WTC11 (cell line): Measurements from ENCODE around the gene CSTPP1. TPM values are rescaled to one million over a fixed set of nuclear protein-coding genes. Genes with fewer than 3 reads are reported as not detected.
"Not testable (repeated sequence)": the region's sequence is repeated elsewhere in the genome, so short reads cannot be mapped to it uniquely, and the experiment has no call there.

Experiments used
- ATAC-seq: fragments of 200-7000 bp; cut with Tn5 transposase; 2 replicates; pipeline ENCODE4 v1.10.0; 2021; ENCODE audit warnings: mild to moderate bottlenecking, moderate library complexity
- CTCF ChIA-PET: fragments of 300-600 bp; sonication (Branson Sonifier 250); formaldehyde crosslinking; loops from one replicate; lab custom pipeline; 2021; ENCODE audit warnings: antibody characterized with exemption; lab: Charles Lee
- POLR2A ChIA-PET: fragments of 350-600 bp; sonication (Branson Sonifier 250); formaldehyde crosslinking; loops from one replicate; lab custom pipeline; 2021; ENCODE audit warnings: antibody characterized with exemption; lab: Charles Lee
- DNase-seq: peaks from one replicate; pipeline ENCODE4 v3.0.0; 2021; ENCODE audit warnings: low spot score
- H3K27ac Mint-ChIP-seq: 2 replicates; pipeline ENCODE4 v1.8.0; 2021; ENCODE audit warnings: mixed read lengths
- H3K27me3 Mint-ChIP-seq: 2 replicates; pipeline ENCODE4 v1.8.0; 2021; ENCODE audit warnings: low read depth, mild to moderate bottlenecking, moderate library complexity, mixed read lengths
- H3K36me3 Mint-ChIP-seq: 2 replicates; pipeline ENCODE4 v1.8.0; 2021; ENCODE audit warnings: mixed read lengths
- H3K4me1 Mint-ChIP-seq: 2 replicates; pipeline ENCODE4 v1.8.0; 2022; ENCODE audit warnings: mixed read lengths
- H3K4me3 Mint-ChIP-seq: 2 replicates; pipeline ENCODE4 v1.8.0; 2021; ENCODE audit warnings: mild to moderate bottlenecking, moderate library complexity, mixed read lengths
- H3K9me3 Mint-ChIP-seq: 2 replicates; pipeline ENCODE4 v1.8.0; 2021; ENCODE audit warnings: mixed read lengths
- ELF4 ChIP-seq: sonication (generic); formaldehyde crosslinking; IDR thresholded peaks from 2 replicates; pipeline ENCODE4 v1.8.1; 2022; ENCODE audit warnings: low read depth, mild to moderate bottlenecking, moderate library complexity, missing genetic modification reagents
- ETV6 ChIP-seq: sonication (generic); formaldehyde crosslinking; IDR thresholded peaks from 2 replicates; pipeline ENCODE4 v1.8.1; 2022; ENCODE audit warnings: mild to moderate bottlenecking, missing genetic modification reagents
- HMGA2 ChIP-seq: fragments of 250-450 bp; sonication (Bioruptor Pico); IDR thresholded peaks from 2 replicates; pipeline ENCODE4 v1.4.0; 2021; ENCODE audit warnings: mild to moderate bottlenecking, moderate library complexity
- JUN ChIP-seq: sonication (generic); formaldehyde crosslinking; IDR thresholded peaks from 2 replicates; pipeline ENCODE4 v1.8.0; 2023; ENCODE audit warnings: mild to moderate bottlenecking, missing genetic modification reagents
- KAT7 ChIP-seq: sonication (generic); formaldehyde crosslinking; IDR thresholded peaks from 2 replicates; pipeline ENCODE4 v1.8.1; 2023; ENCODE audit warnings: missing genetic modification reagents, mild to moderate bottlenecking, borderline replicate concordance
- NR1H2 ChIP-seq: sonication (generic); formaldehyde crosslinking; IDR thresholded peaks from 2 replicates; pipeline ENCODE4 v1.9.0; 2021; ENCODE audit warnings: mild to moderate bottlenecking, moderate library complexity, missing genetic modification reagents
- PRRX2 ChIP-seq: fragments of 250-450 bp; sonication (Bioruptor Pico); IDR thresholded peaks from 2 replicates; pipeline ENCODE4 v1.8.0; 2021; ENCODE audit warnings: mild to moderate bottlenecking
- SOX15 ChIP-seq: fragments of 250-450 bp; sonication (Bioruptor Pico); IDR thresholded peaks from 2 replicates; pipeline ENCODE4 v1.9.0; 2021; ENCODE audit warnings: mild to moderate bottlenecking
- TEAD1 ChIP-seq: sonication (generic); formaldehyde crosslinking; IDR thresholded peaks from 2 replicates; pipeline ENCODE4 v1.8.0; 2022; ENCODE audit warnings: mild to moderate bottlenecking, missing genetic modification reagents
- ZNF121 ChIP-seq: sonication (generic); formaldehyde crosslinking; IDR thresholded peaks from 2 replicates; pipeline ENCODE4 v1.8.0; 2023; ENCODE audit warnings: missing genetic modification reagents
- ZNF138 ChIP-seq: sonication (generic); formaldehyde crosslinking; conservative IDR thresholded peaks from 2 replicates; pipeline ENCODE4 v1.8.1; 2022; ENCODE audit warnings: mild to moderate bottlenecking, moderate library complexity, missing genetic modification reagents
- ZNF317 ChIP-seq: sonication (generic); formaldehyde crosslinking; IDR thresholded peaks from 2 replicates; pipeline ENCODE4 v1.8.1; 2023; ENCODE audit warnings: low read depth, mild to moderate bottlenecking, moderate library complexity, missing genetic modification reagents, borderline replicate concordance
- total RNA-seq: library from RNA; stranded (reverse); gene quantifications from 3 replicates; pipeline ENCODE4 v1.2.3, GENCODE V29; 2021
- TF ChIP-seq, protein P1 (sequence below): sonication (generic); formaldehyde crosslinking; IDR thresholded peaks from 2 replicates; pipeline ENCODE4 v1.8.0; 2022; ENCODE audit warnings: mild to moderate bottlenecking, missing genetic modification reagents
- TF ChIP-seq, protein P2 (sequence below): fragments of 250-450 bp; sonication (Bioruptor Pico); conservative IDR thresholded peaks from 2 replicates; pipeline ENCODE4 v1.9.0; 2021; ENCODE audit warnings: mild to moderate bottlenecking
- TF ChIP-seq, protein P3 (sequence below): sonication (generic); formaldehyde crosslinking; IDR thresholded peaks from 2 replicates; pipeline ENCODE4 v1.8.1; 2022; ENCODE audit warnings: low read depth, missing genetic modification reagents, borderline replicate concordance
- TF ChIP-seq, protein P4 (sequence below): sonication (generic); formaldehyde crosslinking; IDR thresholded peaks from 2 replicates; pipeline ENCODE4 v1.8.1; 2022; ENCODE audit warnings: mild to moderate bottlenecking, missing genetic modification reagents, moderate library complexity, borderline replicate concordance
- TF ChIP-seq, protein P5 (sequence below): sonication (generic); formaldehyde crosslinking; IDR thresholded peaks from 2 replicates; pipeline ENCODE4 v1.8.0; 2023; ENCODE audit warnings: missing genetic modification reagents, mild to moderate bottlenecking, borderline replicate concordance
- TF ChIP-seq, protein P6 (sequence below): sonication (generic); formaldehyde crosslinking; IDR thresholded peaks from 2 replicates; pipeline ENCODE4 v1.8.0; 2022; ENCODE audit warnings: mild to moderate bottlenecking, missing genetic modification reagents

Gene CSTPP1
- total RNA-seq, 1 experiment from 2014 or later, result 23.6 TPM

DNA sequence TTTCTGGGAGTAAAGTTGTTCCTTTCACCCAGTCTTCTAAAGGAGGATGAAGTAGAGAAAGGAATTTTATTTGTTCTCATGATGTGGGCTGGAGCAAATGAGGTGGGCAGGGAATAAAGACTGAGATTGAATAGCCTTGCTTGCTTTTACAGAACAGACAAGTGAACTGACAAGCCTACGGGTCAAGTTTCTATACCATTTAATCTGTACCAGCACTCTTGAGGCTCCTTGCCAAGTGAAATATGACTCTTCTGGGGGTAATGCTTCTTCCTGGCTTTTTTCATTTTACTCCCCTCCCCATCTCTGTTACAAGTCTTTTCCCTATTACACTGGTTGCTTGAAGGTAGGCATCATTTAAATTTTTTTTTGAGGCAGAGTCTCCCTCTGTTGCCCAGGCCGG lies 54.8 kb downstream of the CSTPP1 start:
- DNase-seq (no peak), ATAC-seq (no peak)
- TF ChIP-seq TEAD1 (CRISPR knock-in tag) (no peak), NR1H2 (CRISPR knock-in tag) (no peak), HMGA2 (CRISPR knock-in tag) (no peak), ZNF121 (no peak), ZNF317 (CRISPR knock-in tag) (no peak)
- TF ChIP-seq, protein P1, sequence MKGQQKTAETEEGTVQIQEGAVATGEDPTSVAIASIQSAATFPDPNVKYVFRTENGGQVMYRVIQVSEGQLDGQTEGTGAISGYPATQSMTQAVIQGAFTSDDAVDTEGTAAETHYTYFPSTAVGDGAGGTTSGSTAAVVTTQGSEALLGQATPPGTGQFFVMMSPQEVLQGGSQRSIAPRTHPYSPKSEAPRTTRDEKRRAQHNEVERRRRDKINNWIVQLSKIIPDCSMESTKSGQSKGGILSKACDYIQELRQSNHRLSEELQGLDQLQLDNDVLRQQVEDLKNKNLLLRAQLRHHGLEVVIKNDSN (CRISPR knock-in tag), result no peak
- Mint-ChIP-seq H3K27ac (no peak overlapping the region), H3K4me3 (no peak overlapping the region), H3K27me3 (no peaks in the 10 kb centered on the region), H3K36me3 (peaks cover 31% of the 10 kb centered on the region), H3K4me1 (no peaks in the 10 kb centered on the region), H3K9me3 (peaks cover 17% of the 10 kb centered on the region)
- POLR2A ChIA-PET, result no interaction called here
- CTCF ChIA-PET, result interaction anchor here (1.0 to 1.7 kb wide), 2 partner anchors 14 to 162 kb away, joined by 4 to 8 read pairs; no protein-coding TSS in a partner anchor

DNA sequence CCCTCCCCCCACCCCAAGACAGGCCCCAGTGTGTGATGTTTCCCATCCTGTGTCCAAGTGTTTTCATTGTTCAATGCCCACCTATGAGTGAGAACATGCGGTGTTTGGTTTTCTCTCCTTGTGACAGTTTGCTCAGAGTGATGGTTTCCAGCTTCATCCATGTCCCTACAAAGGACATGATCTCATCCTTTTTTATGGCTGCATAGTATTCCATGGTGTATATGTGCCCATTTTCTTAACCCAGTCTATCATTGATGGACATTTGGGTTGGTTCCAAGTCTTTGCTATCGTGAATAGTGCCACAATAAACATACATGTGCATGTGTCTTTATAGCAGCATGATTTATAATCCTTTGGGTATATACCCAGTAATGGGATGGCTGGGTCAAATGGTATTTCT lies 55.8 kb downstream of the CSTPP1 start:
- H3K27me3 Mint-ChIP-seq, ATAC-seq, H3K27ac Mint-ChIP-seq, DNase-seq, CTCF ChIA-PET, POLR2A ChIA-PET, H3K4me1 Mint-ChIP-seq, H3K4me3 Mint-ChIP-seq: not testable (repeated sequence)
- Mint-ChIP-seq H3K9me3 (peaks cover 17% of the 10 kb centered on the region), H3K36me3 (peaks cover 31% of the 10 kb centered on the region)

DNA sequence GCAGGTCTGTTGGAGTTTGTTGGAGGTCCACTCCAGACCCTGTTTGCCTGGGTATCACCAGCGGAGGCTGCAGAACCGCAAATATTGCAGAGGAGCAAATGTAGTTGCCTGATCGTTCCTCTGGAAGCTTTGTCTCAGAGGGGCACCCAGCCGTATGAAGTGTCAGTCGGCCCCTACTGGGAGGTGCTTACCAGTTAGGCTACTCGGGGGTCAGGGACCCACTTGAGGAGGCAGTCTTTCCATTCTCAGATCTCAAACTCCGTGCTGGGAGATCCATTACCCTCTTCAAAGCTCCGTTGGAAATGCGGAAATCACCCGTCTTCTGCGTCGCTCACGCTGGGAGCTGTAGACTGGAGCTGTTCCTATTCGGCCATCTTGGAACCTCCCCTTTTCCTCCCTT lies 61.2 kb downstream of the CSTPP1 start:
- DNase-seq, H3K4me3 Mint-ChIP-seq, POLR2A ChIA-PET, H3K9me3 Mint-ChIP-seq, H3K4me1 Mint-ChIP-seq, H3K27me3 Mint-ChIP-seq, ATAC-seq, H3K27ac Mint-ChIP-seq: not testable (repeated sequence)
- CTCF ChIA-PET, result interaction anchor here (4.1 kb wide), 1 partner anchor 155 kb away, joined by 21 read pairs; no protein-coding TSS in a partner anchor
- peaks cover 10% of the 10 kb centered on the region for H3K36me3 Mint-ChIP-seq

DNA sequence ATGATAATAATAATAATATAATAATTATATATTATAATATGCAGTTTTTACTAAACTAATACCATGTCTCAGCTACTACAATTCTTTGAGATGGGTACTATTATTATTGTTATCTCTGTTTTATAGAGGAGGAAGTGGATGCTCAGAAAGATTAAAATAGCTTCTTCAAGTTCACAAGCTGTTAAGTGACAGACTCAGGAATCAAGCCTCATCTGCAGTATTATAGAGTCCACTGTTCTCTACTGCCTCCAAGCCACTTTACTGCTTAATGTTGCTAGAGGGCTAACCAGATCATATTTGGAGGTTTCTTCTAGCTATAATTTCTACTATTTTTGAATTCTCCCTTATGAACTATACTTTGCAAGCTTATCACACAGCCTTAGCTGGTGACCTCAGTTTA lies 62.7 kb downstream of the CSTPP1 start:
- DNase-seq (no peak), ATAC-seq (no peak)
- ChIA-PET POLR2A (no interaction called here), CTCF (interaction anchor here (4.1 kb wide), 1 partner anchor 153 kb away, joined by 21 read pairs; no protein-coding TSS in a partner anchor)
- Mint-ChIP-seq H3K27me3 (no peaks in the 10 kb centered on the region; the same call in 1 of the 2 replicates), H3K4me1 (peaks cover under 1% of the 10 kb centered on the region; the same call in 1 of the 2 replicates), H3K36me3 (peaks cover 3% of the 10 kb centered on the region; the same call in 1 of the 2 replicates), H3K4me3 (no peak overlapping the region), H3K27ac (no peak overlapping the region), H3K9me3 (peaks cover 6% of the 10 kb centered on the region; the same call in 1 of the 2 replicates)
- TF ChIP-seq SOX15 (CRISPR knock-in tag), result no peak
- no peak for TF ChIP-seq ZNF138 (CRISPR knock-in tag)
- TF ChIP-seq, protein P2, sequence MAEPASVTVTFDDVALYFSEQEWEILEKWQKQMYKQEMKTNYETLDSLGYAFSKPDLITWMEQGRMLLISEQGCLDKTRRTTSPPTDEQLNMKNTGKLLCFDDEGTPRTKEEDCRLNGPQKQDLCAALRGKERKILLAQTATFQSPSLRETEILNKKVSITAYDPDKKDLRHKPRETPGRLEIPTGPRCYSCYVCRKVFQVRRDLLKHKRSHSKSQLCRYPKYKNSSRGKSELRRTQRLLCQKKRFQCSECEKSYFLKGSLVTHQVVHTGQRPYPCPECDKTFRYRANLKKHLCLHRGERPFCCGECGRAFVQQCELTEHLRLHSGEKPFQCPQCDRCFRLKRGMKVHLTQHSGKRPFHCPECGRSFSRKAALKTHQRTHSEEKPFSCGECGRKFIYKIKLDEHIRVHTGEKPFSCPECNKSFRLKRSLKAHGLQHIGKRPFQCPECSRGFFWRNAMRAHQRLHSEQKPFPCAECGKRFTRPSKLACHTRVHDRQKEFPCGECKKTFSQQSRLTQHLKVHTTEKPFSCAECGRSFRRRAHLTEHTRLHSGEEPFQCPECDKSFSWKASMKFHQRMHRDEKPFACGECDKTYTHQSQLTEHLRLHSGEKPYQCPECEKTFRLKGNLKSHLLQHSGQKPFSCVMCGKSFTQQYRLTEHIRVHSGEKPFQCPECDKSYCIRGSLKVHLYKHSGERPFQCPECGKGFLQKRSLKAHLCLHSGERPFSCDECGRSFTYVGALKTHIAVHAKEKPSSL (CRISPR knock-in tag), result no peak
- TF ChIP-seq ETV6 (CRISPR knock-in tag), result no peak
- TF ChIP-seq ELF4, result no peak
- TF ChIP-seq, protein P3, sequence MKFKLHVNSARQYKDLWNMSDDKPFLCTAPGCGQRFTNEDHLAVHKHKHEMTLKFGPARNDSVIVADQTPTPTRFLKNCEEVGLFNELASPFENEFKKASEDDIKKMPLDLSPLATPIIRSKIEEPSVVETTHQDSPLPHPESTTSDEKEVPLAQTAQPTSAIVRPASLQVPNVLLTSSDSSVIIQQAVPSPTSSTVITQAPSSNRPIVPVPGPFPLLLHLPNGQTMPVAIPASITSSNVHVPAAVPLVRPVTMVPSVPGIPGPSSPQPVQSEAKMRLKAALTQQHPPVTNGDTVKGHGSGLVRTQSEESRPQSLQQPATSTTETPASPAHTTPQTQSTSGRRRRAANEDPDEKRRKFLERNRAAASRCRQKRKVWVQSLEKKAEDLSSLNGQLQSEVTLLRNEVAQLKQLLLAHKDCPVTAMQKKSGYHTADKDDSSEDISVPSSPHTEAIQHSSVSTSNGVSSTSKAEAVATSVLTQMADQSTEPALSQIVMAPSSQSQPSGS (CRISPR knock-in tag), result no peak
- no peak for TF ChIP-seq PRRX2 (CRISPR knock-in tag)
- TF ChIP-seq KAT7, result no peak
- TF ChIP-seq ZNF121, result no peak
- no peak for TF ChIP-seq JUN (CRISPR knock-in tag)
- TF ChIP-seq, protein P1 (CRISPR knock-in tag), result no peak
- TF ChIP-seq, protein P4, sequence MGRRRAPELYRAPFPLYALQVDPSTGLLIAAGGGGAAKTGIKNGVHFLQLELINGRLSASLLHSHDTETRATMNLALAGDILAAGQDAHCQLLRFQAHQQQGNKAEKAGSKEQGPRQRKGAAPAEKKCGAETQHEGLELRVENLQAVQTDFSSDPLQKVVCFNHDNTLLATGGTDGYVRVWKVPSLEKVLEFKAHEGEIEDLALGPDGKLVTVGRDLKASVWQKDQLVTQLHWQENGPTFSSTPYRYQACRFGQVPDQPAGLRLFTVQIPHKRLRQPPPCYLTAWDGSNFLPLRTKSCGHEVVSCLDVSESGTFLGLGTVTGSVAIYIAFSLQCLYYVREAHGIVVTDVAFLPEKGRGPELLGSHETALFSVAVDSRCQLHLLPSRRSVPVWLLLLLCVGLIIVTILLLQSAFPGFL (CRISPR knock-in tag), result no peak
- TF ChIP-seq, protein P5, sequence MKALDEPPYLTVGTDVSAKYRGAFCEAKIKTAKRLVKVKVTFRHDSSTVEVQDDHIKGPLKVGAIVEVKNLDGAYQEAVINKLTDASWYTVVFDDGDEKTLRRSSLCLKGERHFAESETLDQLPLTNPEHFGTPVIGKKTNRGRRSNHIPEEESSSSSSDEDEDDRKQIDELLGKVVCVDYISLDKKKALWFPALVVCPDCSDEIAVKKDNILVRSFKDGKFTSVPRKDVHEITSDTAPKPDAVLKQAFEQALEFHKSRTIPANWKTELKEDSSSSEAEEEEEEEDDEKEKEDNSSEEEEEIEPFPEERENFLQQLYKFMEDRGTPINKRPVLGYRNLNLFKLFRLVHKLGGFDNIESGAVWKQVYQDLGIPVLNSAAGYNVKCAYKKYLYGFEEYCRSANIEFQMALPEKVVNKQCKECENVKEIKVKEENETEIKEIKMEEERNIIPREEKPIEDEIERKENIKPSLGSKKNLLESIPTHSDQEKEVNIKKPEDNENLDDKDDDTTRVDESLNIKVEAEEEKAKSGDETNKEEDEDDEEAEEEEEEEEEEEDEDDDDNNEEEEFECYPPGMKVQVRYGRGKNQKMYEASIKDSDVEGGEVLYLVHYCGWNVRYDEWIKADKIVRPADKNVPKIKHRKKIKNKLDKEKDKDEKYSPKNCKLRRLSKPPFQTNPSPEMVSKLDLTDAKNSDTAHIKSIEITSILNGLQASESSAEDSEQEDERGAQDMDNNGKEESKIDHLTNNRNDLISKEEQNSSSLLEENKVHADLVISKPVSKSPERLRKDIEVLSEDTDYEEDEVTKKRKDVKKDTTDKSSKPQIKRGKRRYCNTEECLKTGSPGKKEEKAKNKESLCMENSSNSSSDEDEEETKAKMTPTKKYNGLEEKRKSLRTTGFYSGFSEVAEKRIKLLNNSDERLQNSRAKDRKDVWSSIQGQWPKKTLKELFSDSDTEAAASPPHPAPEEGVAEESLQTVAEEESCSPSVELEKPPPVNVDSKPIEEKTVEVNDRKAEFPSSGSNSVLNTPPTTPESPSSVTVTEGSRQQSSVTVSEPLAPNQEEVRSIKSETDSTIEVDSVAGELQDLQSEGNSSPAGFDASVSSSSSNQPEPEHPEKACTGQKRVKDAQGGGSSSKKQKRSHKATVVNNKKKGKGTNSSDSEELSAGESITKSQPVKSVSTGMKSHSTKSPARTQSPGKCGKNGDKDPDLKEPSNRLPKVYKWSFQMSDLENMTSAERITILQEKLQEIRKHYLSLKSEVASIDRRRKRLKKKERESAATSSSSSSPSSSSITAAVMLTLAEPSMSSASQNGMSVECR (CRISPR knock-in tag), result no peak
- TF ChIP-seq, protein P6, sequence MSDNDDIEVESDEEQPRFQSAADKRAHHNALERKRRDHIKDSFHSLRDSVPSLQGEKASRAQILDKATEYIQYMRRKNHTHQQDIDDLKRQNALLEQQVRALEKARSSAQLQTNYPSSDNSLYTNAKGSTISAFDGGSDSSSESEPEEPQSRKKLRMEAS (CRISPR knock-in tag), result no peak
